ENCODE results near the gene SPIN2B. TPM values are rescaled to one million over a fixed set of nuclear protein-coding genes. Genes with fewer than 3 reads are reported as not detected.

Gene SPIN2B
- total RNA-seq, 1 donor from 2014 or later: 5.2 TPM

GRCh38 chrX:57074458-57074857, 46.9 kb downstream of the SPIN2B start:
- no peaks in the 10 kb centered on the region for H3K36me3 ChIP-seq (ENCODE audit: control insufficient read depth, insufficient read depth, low read length)
- no peaks in the 10 kb centered on the region for H3K27me3 ChIP-seq (ENCODE audit: control insufficient read depth, insufficient read depth, low read length)
- DNase-seq (ENCODE audit: low read depth): no peak
- H3K4me3 ChIP-seq (ENCODE audit: low read depth, low read length): no peak overlapping the region
- TF ChIP-seq, protein P1, sequence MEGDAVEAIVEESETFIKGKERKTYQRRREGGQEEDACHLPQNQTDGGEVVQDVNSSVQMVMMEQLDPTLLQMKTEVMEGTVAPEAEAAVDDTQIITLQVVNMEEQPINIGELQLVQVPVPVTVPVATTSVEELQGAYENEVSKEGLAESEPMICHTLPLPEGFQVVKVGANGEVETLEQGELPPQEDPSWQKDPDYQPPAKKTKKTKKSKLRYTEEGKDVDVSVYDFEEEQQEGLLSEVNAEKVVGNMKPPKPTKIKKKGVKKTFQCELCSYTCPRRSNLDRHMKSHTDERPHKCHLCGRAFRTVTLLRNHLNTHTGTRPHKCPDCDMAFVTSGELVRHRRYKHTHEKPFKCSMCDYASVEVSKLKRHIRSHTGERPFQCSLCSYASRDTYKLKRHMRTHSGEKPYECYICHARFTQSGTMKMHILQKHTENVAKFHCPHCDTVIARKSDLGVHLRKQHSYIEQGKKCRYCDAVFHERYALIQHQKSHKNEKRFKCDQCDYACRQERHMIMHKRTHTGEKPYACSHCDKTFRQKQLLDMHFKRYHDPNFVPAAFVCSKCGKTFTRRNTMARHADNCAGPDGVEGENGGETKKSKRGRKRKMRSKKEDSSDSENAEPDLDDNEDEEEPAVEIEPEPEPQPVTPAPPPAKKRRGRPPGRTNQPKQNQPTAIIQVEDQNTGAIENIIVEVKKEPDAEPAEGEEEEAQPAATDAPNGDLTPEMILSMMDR (IDR thresholded peaks at IDR 0.05; ENCODE audit: insufficient read depth, low read length, poor library complexity, severe bottlenecking): no peak

GRCh38 chrX:57070185-57070984, 51.0 kb downstream of the SPIN2B start:
- Histone ChIP-seq H3K36me3 (ENCODE audit: control insufficient read depth, insufficient read depth, low read length) (no peaks in the 10 kb centered on the region), H3K27me3 (ENCODE audit: control insufficient read depth, insufficient read depth, low read length) (no peaks in the 10 kb centered on the region), H3K4me3 (ENCODE audit: low read depth, low read length) (no peak overlapping the region)
- DNase-seq (ENCODE audit: low read depth): no peak
- TF ChIP-seq, protein P1 (IDR thresholded peaks at IDR 0.05; ENCODE audit: insufficient read depth, low read length, poor library complexity, severe bottlenecking): no peak

Other genes starting within 250 kb of the SPIN2B start
- 3.5 and 7.3 TPM in 2 replicates for gene SPIN3, start 126.0 kb downstream of the SPIN2B start, total RNA-seq
- gene SPIN2A, start 15.8 kb upstream of the SPIN2B start, total RNA-seq: 0.07 TPM in 1 of 2 replicates, not detected in the other
- 5.3 and 11.5 TPM in 2 replicates for gene FAAH2, start 165.2 kb upstream of the SPIN2B start, total RNA-seq